ENCODE measurements around the gene DAAM1.

DAAM1 gene

GRCh38 chr14:59224341-59224740, 35.9 kb downstream of the DAAM1 start:
- DNase-seq = no peak

- no peak for DNase-seq
Measured at GRCh38 chr14:59225281-59225680, 36.8 kb downstream of the DAAM1 start.

DNA sequence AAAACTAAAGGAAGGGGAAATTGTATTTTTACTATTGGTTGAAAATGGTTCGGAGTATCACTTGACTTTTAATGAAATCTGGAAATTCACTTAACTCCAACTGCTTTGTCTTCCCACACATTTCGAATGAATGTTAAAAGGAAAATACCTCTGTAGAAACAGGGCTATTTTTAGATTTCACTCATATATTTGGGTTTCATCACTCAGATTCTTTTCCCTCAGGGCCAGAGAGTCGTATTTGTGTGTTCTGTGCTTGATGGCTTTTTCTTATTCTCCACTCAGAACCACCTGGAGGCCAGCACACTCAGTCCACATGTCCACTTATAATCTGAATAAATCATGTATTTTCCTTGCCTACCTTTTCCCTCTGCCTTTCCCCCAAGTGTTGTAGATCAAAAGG, 40.0 kb downstream of the DAAM1 start:
- no peak for DNase-seq

DNA sequence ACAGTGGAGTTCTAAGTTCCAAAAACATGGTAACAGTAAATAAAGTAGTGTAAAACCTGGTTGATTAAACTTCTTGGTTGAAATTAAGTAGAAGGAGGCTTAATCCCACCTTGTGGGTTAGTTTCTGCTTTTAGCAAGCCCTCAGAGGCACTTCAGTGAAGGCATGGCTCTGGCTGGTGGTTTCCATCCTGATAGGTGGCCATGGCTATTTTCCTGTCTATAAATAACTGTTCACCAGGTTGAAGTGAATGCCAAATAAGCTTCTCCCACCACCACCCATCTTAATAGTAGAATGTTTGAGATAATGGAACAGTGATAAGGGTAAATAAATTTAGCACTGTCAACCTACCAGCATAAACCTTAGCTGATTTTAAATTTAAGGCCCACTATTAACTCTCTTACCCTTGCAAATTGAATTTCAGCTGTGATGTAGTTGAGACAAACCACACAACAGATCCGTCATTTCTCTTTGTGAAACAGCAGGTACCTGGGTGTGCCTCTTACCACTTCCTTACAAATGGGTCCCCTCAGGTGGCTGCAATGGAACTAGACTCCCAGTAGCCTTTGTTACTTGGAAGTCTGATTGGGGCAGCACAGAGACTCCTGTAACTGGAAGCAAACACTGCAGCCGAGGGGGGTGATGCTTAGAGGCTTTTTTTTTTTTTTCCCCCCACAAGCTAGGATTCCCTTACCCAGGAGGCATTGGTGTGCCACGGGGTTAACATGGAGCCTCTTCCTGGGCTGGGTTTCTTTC, 41.4 kb downstream of the DAAM1 start:
- DNase-seq = no peak

DNA sequence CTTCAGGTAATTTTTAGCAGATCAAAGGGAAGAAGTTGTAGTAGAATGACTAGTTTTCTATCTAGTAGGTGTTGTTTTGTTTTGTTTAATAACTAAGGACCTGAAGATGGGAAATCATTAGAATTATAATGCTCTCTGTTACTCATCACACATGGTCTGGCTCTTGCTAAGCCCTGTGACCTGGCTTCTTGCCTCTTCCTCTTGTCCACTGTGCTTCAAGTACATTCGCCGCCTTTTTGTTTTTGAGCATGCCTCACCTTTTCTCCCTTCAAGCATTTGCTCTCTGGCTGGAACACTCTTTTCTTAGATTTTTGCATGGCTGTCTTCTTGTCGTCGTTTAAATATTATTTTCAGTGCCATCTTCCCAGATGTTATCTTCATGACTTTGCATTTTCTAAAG, 47.7 kb downstream of the DAAM1 start:
- no peak for DNase-seq

GRCh38 chr14:59238216-59238615, 49.7 kb downstream of the DAAM1 start:
- DNase-seq = no peak

GRCh38 chr14:59239022-59239421, 50.6 kb downstream of the DAAM1 start:
- no peak for DNase-seq

DNA sequence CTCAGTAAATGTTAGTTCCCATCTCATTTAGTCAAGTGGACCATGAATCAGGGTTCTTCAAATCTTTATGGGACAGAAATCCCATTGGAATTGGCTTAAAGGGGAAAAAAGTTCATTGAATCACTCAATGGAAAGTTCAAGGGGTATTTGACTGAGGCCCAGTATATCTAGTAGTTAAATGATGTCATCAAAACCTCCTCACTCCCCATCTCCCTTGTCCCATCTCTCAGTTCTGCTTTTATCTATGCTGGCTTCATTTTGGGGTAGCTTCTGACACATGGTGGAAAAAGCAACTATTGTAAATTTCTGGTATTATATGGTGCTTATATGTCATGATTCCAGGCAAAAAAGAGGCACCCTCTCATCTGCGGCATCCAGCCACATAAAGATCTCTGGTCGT, 51.9 kb downstream of the DAAM1 start:
- DNase-seq = no peak

GRCh38 chr14:59241121-59241520, 52.7 kb downstream of the DAAM1 start:
- DNase-seq = no peak

- DNase-seq = no peak
Measured at GRCh38 chr14:59243174-59243573, 54.7 kb downstream of the DAAM1 start.

- DNase-seq = no peak
Measured at GRCh38 chr14:59244581-59244980, 56.1 kb downstream of the DAAM1 start.

DNA sequence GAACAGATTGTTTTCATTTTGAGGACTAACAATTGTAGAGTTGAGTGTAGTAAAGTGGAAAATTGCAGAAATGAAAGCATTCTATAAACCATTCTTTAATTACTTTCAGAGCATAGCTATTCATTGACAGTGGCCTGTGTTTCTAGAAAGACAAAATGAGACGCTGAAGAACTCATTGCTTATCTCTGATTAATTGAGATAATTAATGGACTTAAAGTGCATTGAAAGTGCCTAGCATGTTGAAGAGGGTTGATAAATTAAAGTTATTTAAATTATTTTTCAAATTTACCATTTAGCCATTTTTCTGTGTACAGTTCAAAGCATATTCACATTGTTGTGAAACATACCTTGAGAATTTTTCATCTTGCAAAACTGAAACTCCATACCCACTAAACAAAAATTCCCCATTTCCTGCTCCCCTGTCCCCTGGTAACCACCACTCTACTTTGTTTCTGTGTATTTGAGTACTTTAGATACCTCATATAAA, 57.4 kb downstream of the DAAM1 start:
- DNase-seq = no peak

- DNase-seq = no peak
Measured at GRCh38 chr14:59246566-59246965, 58.1 kb downstream of the DAAM1 start.

DNA sequence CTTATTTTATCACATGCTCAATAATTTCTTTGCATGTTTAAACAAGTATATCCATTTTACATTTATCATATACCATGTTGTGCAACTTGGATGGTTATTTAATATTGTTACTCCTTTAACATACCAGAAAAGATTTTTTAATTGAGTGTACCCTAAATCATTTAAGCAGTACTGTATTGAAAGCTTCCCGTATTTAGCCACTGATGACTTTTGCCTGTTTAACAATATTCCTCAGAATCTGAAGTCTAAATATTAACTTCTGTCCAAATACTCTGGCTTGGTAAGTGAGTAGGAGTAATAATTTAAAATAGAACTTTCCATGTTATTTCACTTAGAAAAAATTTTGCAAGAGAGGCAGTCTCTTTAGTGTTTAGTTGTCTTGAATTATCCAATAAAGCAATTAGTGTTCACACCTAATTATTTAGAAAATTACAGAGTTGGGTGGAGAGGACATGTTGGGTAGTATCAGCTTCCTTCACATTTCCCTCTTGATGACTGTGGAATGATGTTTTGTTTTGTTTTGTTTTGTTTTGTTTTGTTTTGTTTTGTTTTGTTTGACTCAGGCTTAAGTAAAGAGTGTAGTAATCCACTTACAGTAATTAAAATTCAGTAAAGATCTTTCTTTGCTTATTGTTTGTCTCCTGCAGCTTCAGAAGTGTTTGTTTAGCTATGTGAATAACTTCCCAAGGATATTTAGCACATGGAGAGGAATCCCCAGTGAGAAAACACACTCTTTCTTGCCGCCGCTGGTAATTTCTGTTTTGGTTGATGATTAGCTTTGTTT, 59.5 kb downstream of the DAAM1 start:
- no peak for DNase-seq

GRCh38 chr14:59249029-59249428, 60.6 kb downstream of the DAAM1 start:
- no peak for DNase-seq

GRCh38 chr14:59251811-59252771, 63.6 kb downstream of the DAAM1 start:
- DNase-seq = no peak

- no peak for DNase-seq
Measured at GRCh38 chr14:59252772-59253500, 64.5 kb downstream of the DAAM1 start.

- no peak for DNase-seq
Measured at GRCh38 chr14:59253527-59253926, 65.1 kb downstream of the DAAM1 start.

DNA sequence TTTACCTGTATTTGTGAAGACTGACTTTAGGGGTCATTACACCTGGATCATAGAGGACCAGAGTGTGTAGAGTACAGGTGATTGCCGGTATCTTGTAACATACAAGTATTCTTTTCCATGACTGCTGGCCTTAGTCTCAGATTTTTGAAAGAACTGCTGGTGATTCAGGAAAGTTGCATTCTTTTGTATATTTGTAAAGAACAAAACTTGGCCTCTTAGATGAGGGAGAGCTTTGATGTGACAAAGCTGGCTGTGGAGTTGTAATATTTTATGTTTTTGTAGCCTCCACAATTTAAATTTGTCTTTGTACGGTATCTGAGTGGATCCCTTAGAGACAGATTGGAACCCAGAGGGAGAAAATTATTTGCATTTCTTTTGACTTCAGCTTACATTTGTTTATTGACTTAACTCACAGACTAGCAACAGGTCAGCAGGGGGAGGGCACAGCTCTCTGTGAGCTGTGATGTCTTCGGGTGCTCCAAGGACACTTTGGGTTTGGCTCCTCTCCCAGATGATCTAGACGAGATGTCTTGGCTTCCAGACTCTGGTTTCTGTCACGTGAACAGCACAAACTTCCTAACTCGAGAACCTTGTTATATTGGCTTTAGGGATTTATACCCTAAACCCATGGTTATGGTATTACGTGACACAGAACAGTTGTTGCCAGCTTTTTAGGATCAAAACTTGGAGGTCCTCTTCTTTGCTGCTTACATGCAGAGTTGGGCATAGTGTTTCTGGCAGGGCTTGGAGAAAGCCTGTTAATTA, 65.9 kb downstream of the DAAM1 start:
- no peak for DNase-seq

DNA sequence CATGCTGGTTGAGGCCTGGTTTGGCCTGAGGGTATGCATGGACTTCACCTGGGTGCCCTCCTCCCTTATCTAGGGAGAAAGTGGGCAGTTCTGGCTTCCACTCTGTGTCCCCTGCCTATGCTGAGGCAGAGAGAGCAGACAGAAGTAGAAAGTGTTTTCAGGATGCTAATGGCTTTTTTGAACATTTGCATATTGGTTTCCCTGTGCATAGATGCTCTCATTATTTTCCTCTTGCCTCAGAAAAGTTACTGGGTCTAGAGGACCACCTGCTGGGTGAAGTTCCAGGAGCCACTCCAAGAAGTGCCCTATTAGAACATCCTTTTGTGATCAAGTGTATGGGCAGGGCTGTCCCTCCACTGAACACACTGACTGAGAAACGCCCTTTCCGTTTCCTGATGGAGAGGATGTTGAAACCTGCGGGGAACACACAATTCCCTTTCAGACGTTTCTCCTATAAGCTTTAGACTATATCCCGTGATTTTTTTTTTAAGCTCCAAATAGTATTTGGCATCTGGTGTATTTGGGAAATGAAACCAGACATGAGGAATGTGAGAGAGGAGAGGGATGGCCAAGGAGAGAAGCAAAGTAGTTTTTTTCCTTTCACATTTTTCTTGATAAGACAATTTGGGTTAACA, 66.6 kb downstream of the DAAM1 start:
- DNase-seq = no peak

DNA sequence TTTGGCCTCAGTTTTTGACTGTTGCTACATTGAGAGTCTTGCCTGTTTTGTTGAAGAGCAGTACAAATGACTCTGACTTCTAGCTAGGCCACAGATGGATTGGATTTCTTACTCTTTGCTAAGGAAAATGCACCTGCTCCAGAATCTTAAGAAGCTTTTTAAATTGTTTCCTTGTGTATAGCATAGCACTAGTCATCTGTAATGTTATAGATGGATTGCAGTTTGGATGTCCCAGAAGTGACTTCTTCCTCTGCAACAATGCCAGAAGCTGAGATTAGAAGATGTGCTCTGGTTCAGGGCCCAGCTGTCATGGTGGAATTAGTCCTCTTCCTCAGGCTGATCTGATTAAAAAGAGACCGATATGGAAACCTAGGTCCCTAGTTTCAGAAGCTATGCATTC, 67.9 kb downstream of the DAAM1 start:
- no peak for DNase-seq

Data from activated CD4-positive, alpha-beta T cell treated with anti-CD3 and anti-CD28 coated beads, Interleukin-2, amount 50 U/mL, for 4 hours (primary cell).